ENCODE results near the gene ZNF814.
"Not testable (repeated sequence)": the region's sequence is repeated elsewhere in the genome, so short reads cannot be mapped to it uniquely, and the experiment has no call there.

Gene ZNF814

GRCh38 chr19:57815247-57816075 lies 73.4 kb downstream of the ZNF814 start:
- no peak for FAIRE-seq

- peak; percentile 43 for FAIRE-seq
These were observed 74.2 kb downstream of the ZNF814 start, which contains the start of gene ZNF552 for GRCh38 chr19:57814505-57815246. ZNF552 (minus strand) TSS chr19:57814913; CDS start chr19:57814743, 170 bp downstream.

- FAIRE-seq: no peak
These were observed 74.8 kb downstream of the ZNF814 start for GRCh38 chr19:57813919-57814504.

GRCh38 chr19:57812975-57813820 lies 75.6 kb downstream of the ZNF814 start:
- not testable (repeated sequence) for FAIRE-seq

- no peak for FAIRE-seq
These were observed 76.6 kb downstream of the ZNF814 start for GRCh38 chr19:57812226-57812625.

- not testable (repeated sequence) for FAIRE-seq
These were observed 78.2 kb downstream of the ZNF814 start for GRCh38 chr19:57810410-57811295.

- FAIRE-seq: no peak
These were observed 81.3 kb downstream of the ZNF814 start for GRCh38 chr19:57807541-57807940.

GRCh38 chr19:57803594-57804325 lies 85.1 kb downstream of the ZNF814 start:
- no peak for FAIRE-seq

- FAIRE-seq: no peak
These were observed 85.6 kb downstream of the ZNF814 start for GRCh38 chr19:57803265-57803593.

- FAIRE-seq: no peak
These were observed 86.6 kb downstream of the ZNF814 start for GRCh38 chr19:57802269-57802668.

GRCh38 chr19:57800696-57801095 lies 88.1 kb downstream of the ZNF814 start:
- FAIRE-seq: no peak

All from TTC549 (cell line).